Gastroesophageal sphincter (tissue), 4 donors: ENCODE results near the gene METTL21A. TPM values are rescaled to one million over a fixed set of nuclear protein-coding genes. Genes with fewer than 3 reads are reported as not detected.

Experiments used
- ATAC-seq: fragments of 150-250 bp; one replicate; pipeline ENCODE4 v1.9.1; 2016; ENCODE audit warnings: mild to moderate bottlenecking, moderate library complexity
- H3K27ac ChIP-seq, 4 donors: fragments of 200-600 bp; sonication (generic) in 3 of 4; 1 replicate in 3 of 4; 2 replicates in 1 of 4; pipeline ENCODE4 v1.5.1; 2016 to 2019
- H3K27me3 ChIP-seq: fragments of 200-600 bp; sonication (generic); one replicate; pipeline ENCODE4 v1.5.1; 2019
- H3K36me3 ChIP-seq, 2 donors: fragments of 200-600 bp; sonication (generic); one replicate each; pipeline ENCODE4 v1.5.1; 2019; ENCODE audit warnings: control low read depth in 1 of 2
- H3K4me1 ChIP-seq, 3 donors: fragments of 200-600 bp; sonication (generic); 1 replicate in 2 of 3; 2 replicates in 1 of 3; pipeline ENCODE4 v1.5.1; 2016 to 2019; ENCODE audit warnings: control low read depth in 2 of 3
- H3K4me3 ChIP-seq, 2 donors: fragments of 200-600 bp; sonication (generic); one replicate each; pipeline ENCODE4 v1.5.1; 2019; ENCODE audit warnings: mild to moderate bottlenecking in 1 of 2, moderate library complexity in 1 of 2
- H3K9me3 ChIP-seq, 3 donors: fragments of 200-600 bp; sonication (generic); one replicate each; pipeline ENCODE4 v1.5.1; 2017 to 2019; ENCODE audit warnings: control low read depth in 2 of 3
- EP300 ChIP-seq: sonication (generic); formaldehyde crosslinking; IDR thresholded peaks from one replicate; pipeline ENCODE4 v1.6.1; 2017; ENCODE audit warnings: antibody characterized with exemption, mild to moderate bottlenecking
- POLR2A ChIP-seq, 2 donors: fragments of 450-650 bp; IDR thresholded peaks; one replicate each; pipeline ENCODE4 v1.6.1; 2017; ENCODE audit warnings: antibody characterized with exemption in 2 of 2, mild to moderate bottlenecking in 2 of 2, moderate library complexity in 1 of 2
- POLR2AphosphoS5 ChIP-seq: sonication (generic); formaldehyde crosslinking; IDR thresholded peaks from one replicate; pipeline ENCODE4 v1.6.1; 2017; ENCODE audit warnings: antibody characterized with exemption
- WGBS, 2 donors: methylation state at CpG; one replicate each; pipeline ENCODE4 v1.1.5; 2018; ENCODE audit warnings: low coverage in 1 of 2; 5-methylcytosine and 5-hydroxymethylcytosine counted together
- total RNA-seq, 4 donors: library from RNA; depleted of rRNA; stranded (reverse); fragments of >200 nt; gene quantifications; one replicate each; pipeline ENCODE4 v1.1.0, GENCODE V29; 2016
- TF ChIP-seq, protein P1 (sequence below), 4 experiments: fragments of 200-600 bp in 2 of 4; fragments of 450-650 bp in 2 of 4; sonication (generic) in 1 of 4; IDR thresholded peaks; one replicate each; pipeline ENCODE4 v1.5.1; 2017 to 2019; ENCODE audit warnings: antibody characterized with exemption in 4 of 4, mild to moderate bottlenecking in 2 of 4, moderate library complexity in 2 of 4

METTL21A gene
- total RNA-seq, 4 donors from 2014 or later: 7.9 to 24.2 (median 14.3) TPM

DNA sequence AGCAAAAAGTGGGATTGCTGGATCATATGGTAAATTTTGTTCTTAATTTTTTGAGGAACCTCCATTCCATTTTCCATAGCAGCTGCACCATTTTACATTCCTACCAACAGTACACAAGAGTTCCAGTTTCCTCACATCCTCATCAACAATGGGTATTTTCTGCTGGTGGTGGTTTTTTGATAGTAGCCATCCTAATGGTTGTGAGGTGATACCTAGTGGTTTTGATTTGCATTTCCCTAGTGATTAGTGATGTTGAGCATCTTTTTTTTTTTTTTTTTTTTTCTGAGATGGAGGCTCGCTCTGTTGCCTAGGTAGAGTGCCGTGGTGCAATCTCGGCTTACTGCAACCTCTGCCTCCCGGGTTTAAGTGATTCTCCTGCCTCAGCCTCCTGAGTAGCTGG, 30.5 kb downstream of the METTL21A start:
- Histone ChIP-seq H3K9me3 (peaks cover 0 to 17% (median 0%) of the 10 kb centered on the region in 3 donors), H3K27ac (no peak overlapping the region), H3K4me3 (no peak overlapping the region), H3K27me3 (no peaks in the 10 kb centered on the region), H3K4me1 (no peaks in the 10 kb centered on the region), H3K36me3 (peaks cover 6 to 59% of the 10 kb centered on the region in 2 donors)
- WGBS, 2 donors: no CpG with 5 or more reads among the region's 4 CpGs
- TF ChIP-seq EP300 (no peak), POLR2AphosphoS5 (no peak), POLR2A (IDR thresholded peaks at IDR 0.05) (no peak)
- TF ChIP-seq, protein P1, sequence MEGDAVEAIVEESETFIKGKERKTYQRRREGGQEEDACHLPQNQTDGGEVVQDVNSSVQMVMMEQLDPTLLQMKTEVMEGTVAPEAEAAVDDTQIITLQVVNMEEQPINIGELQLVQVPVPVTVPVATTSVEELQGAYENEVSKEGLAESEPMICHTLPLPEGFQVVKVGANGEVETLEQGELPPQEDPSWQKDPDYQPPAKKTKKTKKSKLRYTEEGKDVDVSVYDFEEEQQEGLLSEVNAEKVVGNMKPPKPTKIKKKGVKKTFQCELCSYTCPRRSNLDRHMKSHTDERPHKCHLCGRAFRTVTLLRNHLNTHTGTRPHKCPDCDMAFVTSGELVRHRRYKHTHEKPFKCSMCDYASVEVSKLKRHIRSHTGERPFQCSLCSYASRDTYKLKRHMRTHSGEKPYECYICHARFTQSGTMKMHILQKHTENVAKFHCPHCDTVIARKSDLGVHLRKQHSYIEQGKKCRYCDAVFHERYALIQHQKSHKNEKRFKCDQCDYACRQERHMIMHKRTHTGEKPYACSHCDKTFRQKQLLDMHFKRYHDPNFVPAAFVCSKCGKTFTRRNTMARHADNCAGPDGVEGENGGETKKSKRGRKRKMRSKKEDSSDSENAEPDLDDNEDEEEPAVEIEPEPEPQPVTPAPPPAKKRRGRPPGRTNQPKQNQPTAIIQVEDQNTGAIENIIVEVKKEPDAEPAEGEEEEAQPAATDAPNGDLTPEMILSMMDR (IDR thresholded peaks at IDR 0.05): no peak
- no peak for ATAC-seq

DNA sequence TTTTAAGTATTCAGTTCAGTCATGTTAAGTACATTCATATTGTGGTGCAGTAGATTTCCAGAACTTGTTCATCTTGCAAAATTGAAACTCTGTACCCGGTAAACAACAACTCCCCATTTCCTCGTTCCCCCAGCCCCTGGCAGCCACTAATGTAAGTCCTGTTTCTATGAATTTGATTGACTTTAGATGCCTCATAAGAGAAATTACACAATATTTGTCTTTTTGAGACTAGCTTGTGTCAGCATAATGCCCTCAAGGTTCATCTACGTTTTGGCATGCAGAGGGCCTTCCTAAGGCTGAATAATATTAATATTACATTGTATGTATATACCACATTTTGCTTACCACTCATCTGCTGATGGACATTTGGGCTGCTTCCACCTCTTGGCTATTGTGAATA, 30.9 kb downstream of the METTL21A start:
- Histone ChIP-seq H3K27ac (no peak overlapping the region), H3K36me3 (peaks cover 6 to 63% of the 10 kb centered on the region in 2 donors), H3K27me3 (no peaks in the 10 kb centered on the region), H3K4me3 (no peak overlapping the region), H3K9me3 (peaks cover 0 to 17% (median 0%) of the 10 kb centered on the region in 3 donors), H3K4me1 (no peaks in the 10 kb centered on the region)
- no peak for ATAC-seq
- TF ChIP-seq POLR2AphosphoS5 (no peak), POLR2A (IDR thresholded peaks at IDR 0.05) (no peak)
- WGBS, 2 donors: 75% methylated on average over 2 to 3 of the region's 3 CpGs

DNA sequence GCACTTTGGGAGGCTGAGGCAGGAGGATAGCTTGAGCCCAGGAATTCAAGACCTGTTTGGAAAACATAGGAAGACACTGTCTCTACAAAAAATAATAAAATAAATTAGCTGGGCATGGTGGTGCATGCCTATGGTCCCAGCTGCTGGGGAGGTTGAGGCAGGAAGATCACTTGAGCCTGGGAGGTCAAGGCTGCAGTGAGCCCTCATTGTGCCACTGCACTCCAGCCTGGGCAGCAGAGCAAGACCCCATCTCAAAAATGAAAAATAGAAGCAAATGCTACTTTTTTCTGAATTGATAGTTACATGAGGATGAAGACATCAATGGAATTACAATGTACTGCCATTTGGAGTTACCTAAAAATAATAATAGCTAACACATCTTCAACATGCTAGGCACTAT, 31.9 kb downstream of the METTL21A start:
- H3K36me3 ChIP-seq: peaks cover 6 to 68% of the 10 kb centered on the region in 2 donors
- peaks cover 0 to 17% (median 0%) of the 10 kb centered on the region in 3 donors for H3K9me3 ChIP-seq
- TF ChIP-seq, protein P1 (IDR thresholded peaks at IDR 0.05): no peak
- TF ChIP-seq POLR2AphosphoS5 (no peak), POLR2A (IDR thresholded peaks at IDR 0.05) (no peak), EP300 (no peak)
- H3K4me1 ChIP-seq: no peaks in the 10 kb centered on the region
- H3K27ac ChIP-seq: no peak overlapping the region
- H3K27me3 ChIP-seq: no peaks in the 10 kb centered on the region
- no peak overlapping the region for H3K4me3 ChIP-seq
- ATAC-seq: no peak

DNA sequence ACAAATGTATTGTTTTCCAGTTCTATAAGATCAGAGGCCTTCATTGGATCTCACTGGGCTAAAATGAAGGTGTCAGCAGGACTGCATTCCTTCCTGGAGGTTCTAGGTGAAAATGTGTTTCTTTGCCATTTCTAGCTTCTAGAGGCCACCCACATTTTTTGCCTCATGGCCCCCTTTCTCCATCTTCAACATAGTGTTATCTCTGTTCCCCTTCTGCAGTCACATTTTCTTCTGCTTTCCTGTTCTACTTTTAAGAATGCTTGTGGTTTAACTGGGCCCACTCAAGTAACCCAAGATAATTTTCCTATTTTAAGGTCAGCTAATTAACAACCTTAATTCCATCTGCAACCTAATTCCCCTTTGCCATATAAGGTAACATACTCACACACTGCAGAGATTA, 36.1 kb downstream of the METTL21A start:
- Histone ChIP-seq H3K9me3 (peaks cover 0 to 17% (median 0%) of the 10 kb centered on the region in 3 donors), H3K36me3 (peaks cover 6 to 68% of the 10 kb centered on the region in 2 donors), H3K4me1 (no peaks in the 10 kb centered on the region), H3K27me3 (no peaks in the 10 kb centered on the region), H3K27ac (no peak overlapping the region), H3K4me3 (no peak overlapping the region)
- no peak for TF ChIP-seq POLR2A (IDR thresholded peaks at IDR 0.05)
- TF ChIP-seq, protein P1 (IDR thresholded peaks at IDR 0.05): no peak
- no peak for TF ChIP-seq EP300
- no peak for TF ChIP-seq POLR2AphosphoS5
- ATAC-seq: no peak

DNA sequence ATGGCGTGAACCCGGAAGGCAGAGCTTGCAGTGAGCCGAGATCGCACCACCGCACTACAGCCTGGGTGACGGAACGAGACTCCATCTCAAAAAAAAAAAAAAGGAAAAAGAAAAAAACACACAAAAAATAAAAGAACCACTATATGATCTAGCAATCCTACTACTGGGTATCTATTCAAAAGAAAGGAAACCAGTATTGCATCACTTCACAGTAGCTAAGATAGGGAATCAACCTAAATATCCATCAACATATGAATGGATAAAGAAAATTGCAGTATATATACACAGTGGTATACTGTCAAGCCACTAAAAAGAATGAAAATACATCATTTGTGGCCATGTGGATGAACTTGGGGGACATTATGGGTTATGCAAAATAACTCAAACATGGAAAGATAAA, 37.9 kb downstream of the METTL21A start:
- no peak for TF ChIP-seq POLR2A (IDR thresholded peaks at IDR 0.05)
- TF ChIP-seq POLR2AphosphoS5: no peak
- TF ChIP-seq, protein P1 (IDR thresholded peaks at IDR 0.05): no peak
- no peak for TF ChIP-seq EP300
- H3K36me3 ChIP-seq: peaks cover 6 to 63% of the 10 kb centered on the region in 2 donors
- H3K27ac ChIP-seq: no peak overlapping the region
- H3K27me3 ChIP-seq: no peaks in the 10 kb centered on the region
- WGBS, 2 donors: 95% methylated on average over 4 of the region's 7 CpGs; no CpG with 5 or more reads in 1 of the 2 donors
- no peak overlapping the region for H3K4me3 ChIP-seq
- ATAC-seq: no peak
- peaks cover 0 to 12% (median 0%) of the 10 kb centered on the region in 3 donors for H3K9me3 ChIP-seq
- no peaks in the 10 kb centered on the region for H3K4me1 ChIP-seq
